Measurements from ENCODE around the gene PLEKHA5.
"Not testable (repeated sequence)": the region's sequence is repeated elsewhere in the genome, so short reads cannot be mapped to it uniquely, and the experiment has no call there.

The PLEKHA5 gene

DNA sequence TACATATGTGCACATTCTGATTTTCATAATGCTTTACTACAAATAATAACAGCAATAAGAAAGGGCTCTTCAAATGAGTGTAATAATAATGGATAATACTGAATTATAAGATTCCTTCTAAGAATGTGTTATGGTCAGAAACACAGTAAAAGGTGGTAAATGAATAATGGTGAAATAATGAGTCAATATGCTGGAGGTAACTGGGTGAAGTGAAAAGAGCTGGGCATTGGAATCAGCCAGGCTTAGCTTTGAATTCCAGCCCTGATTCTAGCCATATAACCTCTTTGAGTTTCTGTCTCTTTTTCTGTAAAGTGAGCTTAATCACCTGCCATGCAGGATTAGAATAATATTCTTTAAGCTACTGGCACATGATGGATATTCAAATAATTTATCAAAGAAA, 39.1 kb downstream of the PLEKHA5 start:
- no peak for DNase-seq

DNA sequence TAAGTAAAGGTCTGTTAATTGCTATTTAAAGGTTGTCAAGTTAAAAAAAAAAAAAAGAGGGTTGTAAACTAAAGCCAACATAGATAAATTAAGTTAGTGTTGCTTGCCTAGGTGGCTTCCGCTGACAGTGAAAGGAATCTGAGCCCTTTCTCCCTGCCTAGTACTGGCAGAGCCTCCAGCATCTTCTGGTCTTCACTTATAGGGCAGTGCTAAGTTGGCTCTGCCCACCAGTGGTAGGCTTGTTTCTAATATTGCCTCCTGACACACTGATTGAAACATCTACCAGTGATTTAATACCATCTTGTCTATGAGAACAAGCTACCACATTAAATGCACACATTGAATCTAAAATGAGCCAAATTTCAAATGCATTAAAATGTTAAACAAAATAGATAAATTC, 39.7 kb downstream of the PLEKHA5 start:
- DNase-seq: no peak

DNA sequence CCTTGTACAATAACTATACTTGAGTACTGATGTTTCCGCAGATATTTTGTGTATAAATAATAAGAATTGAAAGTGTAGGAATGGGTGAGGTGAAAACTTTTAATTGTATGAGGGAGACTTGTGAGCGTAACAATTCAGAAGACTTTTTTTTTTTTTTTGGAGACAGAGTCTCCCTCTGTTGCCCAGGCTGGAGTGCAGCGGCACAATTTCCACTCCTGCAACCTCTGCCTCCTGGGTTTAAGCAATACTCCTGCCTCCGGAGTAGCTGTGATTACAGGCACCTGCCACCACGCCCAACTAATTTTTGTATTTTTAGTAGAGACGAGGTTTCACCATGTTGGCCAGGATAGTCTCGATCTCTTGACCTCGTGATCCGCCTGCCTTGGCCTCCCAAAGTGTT, 40.8 kb downstream of the PLEKHA5 start:
- DNase-seq: not testable (repeated sequence)

DNA sequence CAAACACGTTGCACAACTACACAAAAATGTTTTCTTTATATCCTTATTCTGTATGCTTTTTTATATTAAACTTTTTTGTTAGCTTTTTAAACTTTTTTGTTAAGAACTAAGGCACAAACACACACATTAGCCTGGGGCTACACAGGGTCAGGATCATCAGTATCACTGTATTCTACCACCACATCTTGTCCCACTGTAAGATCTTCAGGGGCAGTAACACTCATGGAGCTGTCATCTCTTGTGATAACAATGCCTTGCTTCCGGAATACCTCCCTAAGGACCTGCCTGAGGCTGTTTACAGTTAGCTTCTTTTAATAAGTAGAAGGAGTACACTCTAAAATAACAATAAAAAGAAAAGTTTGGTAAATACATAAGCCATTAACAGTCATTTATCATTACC, 42.2 kb downstream of the PLEKHA5 start:
- no peak for DNase-seq

DNA sequence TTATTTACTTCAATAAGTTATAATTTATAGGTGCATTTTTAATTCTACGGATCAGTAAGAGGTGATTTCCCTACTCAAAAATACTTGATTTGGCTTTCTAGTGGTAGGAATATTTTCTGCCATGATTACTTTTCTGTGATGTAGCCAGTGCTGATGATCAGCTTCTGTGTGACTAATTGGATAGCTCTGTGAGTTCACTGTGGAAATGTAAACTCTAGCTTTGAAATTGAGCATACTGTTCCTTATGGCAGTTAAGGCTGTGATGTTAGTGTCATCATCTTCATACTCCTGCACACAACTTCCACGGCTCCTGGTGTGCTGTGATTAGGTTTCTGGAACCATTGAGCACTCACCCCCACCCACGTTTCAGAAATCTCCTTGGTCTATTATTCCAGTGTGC, 48.2 kb downstream of the PLEKHA5 start:
- DNase-seq: no peak

DNA sequence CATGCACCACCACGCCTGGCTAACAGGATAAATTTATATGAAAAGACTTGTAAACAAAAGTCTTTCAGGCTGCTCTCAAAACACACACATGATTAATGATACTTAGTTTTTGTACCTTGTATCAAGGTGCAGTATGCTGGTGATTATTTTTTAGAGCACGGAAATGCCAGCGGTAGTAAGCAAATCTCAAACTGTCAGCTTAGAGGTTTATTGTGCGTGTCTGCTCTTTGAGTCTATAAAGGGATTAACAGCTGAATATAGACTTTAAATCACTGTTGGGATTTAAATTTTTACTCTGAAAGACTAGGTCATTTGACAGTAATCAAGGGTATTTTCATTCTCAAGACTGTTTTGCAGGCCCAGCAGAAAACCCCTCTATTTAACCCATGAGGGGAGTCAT, 50.5 kb downstream of the PLEKHA5 start:
- no peak for DNase-seq

DNA sequence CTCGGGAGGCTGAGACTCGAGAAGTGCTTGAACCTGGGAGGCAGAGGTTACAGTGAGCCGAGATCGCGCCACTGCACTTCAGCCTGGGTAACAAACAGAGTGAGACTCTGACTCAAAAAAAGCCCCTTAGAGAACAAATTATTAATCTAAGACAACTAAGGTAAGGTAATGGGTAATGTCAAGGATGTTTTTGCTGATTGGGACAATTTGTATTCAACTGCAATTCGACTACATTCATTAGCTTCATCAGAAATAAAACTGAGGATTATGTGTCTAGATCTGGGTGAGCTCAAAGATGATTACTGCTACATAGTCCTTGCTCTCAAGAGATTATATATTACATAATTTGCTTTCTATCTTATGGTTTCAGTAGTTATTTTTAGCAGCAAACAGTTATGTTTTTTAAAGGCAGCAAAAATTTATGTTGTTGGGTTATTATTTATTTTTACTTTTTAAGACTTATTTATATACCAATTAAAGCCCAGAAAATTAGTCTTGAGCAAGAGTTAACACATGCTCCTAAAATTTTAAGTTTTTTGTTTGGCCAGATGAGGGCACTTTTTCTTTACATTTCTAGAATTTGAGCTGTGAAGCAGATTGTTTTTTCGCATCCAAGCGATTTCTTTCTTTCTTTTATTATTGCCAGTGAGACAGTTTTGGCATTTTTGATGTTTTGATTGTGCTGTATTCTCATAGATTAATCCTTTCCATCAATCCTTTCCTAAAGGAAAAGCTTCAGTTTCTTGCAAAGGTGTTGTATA, 52.3 kb downstream of the PLEKHA5 start:
- DNase-seq: no peak

DNA sequence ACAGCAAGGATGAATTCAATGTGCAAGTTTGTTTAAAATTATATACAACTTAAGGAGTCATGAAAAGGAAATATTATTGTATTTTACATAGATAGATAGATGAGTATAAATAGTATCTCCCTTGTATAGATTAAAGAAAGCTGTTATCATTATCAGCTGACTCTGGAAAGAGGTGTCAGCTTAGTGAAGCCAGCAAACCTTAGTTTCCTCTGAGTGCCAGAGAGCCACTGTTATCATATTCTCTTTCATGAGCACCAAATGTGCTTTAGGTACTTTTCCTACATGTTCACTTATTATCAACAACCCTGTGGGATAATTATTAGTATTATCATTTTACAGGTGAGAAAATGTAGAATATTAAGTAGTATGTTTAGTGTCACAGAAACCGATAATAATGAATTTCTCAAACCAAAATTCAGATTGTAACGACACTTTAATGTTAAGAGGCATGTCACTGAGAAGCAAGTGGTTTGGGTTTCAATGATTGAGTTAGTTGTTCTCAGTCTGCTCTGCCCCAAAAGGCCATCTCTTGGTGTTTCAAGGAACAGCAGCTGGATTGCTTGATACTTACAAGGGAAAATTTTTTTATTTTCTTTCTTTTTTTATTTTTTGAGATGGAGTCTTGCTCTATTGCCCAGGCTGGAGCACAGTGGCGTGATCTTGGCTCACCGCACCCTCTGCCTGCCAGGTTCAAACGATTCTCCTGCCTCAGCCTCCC, 53.7 kb downstream of the PLEKHA5 start:
- DNase-seq: no peak

DNA sequence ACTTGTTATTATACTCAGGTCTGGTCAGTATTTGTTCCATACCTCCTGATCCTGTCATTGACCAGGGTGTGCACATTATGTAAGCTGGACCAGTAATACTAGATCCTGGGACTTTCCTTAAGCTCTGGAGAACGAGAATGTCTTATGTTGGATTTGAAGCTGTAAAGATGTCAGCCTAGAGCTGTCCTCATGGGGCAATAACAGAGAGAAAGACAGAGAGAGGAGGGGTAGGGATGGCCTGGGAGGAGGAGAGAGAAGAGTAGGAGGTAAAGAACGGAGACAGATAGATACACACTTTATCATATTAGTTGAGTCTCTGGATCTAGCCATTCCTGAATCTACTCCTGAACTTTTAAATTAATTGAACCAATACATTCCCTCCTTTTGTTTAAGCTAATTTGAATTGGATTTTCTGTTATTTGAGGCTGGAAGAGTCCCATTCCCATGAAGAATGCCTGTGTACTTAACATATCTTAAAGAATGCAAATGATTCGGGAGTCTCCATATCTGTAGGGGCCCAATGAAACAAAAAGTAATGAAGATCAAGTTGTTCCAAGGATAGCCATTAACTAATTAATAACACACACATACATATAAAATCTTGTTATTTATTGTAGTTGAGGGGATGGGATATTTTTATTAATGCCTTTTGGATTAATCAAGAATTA, 55.9 kb downstream of the PLEKHA5 start:
- DNase-seq: no peak

DNA sequence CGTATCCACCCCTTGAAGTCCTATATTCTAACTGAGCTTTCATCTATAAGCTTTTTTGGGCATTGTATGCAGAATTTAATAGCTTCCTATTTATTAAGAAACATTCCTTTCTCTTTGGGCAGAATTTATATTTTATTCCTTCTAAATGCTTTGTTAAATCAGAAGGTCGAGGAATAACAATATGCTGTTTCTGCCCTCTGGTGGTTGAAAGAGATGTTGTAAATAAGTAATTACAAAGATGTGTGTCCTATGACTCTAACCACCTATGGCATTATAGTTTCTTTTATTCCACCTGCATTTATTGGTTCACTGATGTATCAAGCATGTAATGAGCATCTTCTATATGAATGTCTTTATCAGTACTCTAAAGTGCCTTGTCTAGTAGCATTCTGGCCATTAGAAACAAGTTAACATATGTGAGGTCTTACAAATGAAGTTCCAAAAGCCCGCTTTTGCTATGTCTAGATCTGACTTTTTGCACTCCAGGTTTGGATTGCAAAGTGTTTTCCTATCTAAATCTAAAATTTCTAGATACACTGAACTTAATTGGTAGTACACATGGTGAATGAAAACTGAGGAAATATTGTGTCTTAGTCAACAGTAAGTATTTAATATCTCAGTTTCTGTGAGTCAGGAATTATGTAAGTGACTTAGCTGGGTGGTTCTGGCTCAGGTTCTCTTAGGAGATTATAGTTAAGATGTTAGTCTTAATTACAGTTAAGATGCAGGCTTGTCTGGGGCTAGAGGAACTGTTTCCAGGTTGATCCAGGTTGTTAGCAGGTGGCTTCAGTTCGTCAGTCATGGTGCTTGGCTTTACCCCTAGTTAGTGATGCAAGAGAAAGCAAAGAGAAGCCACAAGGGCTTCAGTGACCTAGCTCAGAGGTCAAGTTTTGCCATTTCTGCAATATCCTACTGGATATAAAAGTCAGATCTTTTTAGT, 57.5 kb downstream of the PLEKHA5 start:
- no peak for DNase-seq

DNA sequence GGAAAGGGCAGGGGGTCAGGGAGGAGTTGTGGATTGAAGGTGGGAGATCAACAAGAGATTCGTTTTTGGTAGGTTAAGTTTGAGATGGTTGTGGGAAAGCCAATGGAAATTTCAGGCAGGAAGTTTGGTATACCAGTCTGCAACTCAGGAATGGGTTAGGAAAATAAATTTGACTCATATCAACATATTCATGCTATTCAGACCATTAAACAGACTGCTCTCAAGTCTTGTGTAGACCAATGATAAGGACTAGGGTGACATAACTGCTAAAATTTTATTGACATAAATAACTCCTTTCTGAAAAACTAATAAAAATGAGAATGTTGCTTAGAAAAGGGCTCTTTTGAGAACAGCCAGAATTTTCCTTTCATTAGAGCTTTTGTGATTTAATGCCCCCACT, 60.0 kb downstream of the PLEKHA5 start:
- DNase-seq: no peak

DNA sequence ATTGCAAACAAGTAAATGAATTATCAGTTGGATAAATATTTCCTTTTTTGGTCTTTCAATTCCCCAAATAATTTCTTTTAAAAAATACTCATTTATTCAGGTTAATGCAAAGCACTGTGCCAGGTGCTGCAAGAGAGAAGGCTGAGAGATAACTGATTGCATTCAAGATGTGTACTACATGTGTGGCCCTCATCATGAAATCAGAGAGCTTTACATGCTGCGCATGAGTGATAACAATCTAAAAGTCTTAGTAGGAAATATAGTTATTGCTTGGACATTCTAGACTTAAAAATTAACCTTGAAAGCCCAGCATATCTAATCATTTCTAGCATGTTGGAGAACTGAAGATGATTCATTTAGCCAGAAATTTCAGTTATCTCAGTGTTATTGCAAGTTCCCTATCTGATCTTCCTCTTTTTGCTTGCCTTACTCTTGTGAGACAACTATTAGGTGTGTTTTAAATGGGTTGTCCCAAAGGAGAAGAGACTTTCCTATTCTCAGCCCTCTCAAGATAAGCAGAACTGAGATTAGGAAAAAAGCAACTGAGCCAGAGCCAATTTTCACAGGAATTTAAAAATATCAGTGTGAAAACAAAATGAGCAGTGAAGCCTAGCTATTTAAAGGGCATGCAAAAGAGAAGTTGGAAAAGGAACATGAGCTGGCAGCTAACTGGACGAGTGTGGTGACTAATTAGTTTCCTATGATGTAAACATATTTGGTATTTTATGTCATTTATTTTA, 60.9 kb downstream of the PLEKHA5 start:
- no peak for DNase-seq

DNA sequence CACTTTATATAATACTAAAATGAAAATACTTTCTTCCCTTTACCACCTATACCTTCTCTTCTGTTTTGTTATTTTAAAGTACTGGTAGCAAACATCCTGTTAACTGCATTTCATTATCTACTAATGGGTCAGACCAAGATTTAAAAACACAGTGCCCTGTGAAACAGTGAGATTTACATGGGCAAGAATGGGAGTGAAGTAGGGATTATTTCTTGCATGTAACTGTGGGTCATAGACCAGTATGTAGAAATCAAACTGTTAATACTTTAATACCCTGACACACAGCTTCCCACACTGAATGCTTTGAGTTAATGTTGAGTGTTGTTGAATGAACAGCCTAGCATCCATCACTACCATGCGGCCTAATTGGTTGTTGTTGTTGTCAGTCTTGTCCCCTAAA, 61.6 kb downstream of the PLEKHA5 start:
- DNase-seq: no peak

DNA sequence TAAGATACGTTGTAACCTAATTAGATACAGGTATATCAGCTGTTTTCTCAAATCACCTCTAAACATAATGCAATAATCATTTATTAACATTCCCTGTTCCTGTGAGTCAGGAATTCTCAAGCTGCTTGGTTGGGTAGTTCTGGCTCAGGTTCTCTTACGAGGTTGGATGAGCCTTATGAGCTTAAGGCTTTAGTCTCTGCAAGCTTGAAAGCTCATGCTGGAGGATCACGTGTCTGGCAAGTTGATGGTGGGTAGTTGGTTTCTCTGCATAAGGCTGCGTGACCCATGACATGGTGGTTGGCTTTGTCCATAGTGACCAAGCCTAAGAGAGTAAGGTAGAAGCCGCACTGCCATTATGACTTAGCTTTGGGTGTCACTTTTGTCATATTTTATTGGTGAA, 62.0 kb downstream of the PLEKHA5 start:
- no peak for DNase-seq

DNA sequence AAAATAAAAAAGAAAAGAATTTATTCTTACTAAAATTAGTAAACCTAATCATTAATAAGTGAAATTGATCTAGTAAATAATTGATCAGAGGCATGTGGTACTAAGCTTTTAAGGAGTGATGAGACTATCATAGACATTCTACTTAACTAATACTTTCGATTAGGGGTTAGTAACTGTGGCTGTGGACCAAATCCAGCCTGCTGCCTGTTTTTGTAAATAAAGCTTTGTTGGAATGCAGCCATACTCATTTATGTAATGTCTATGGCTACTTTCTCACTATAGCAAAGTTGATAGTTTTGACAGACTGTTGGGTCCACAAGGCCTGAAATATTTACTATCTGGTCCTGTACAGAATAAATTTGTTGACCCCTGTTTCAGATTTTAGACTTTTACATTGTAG, 63.2 kb downstream of the PLEKHA5 start:
- DNase-seq: no peak

DNA sequence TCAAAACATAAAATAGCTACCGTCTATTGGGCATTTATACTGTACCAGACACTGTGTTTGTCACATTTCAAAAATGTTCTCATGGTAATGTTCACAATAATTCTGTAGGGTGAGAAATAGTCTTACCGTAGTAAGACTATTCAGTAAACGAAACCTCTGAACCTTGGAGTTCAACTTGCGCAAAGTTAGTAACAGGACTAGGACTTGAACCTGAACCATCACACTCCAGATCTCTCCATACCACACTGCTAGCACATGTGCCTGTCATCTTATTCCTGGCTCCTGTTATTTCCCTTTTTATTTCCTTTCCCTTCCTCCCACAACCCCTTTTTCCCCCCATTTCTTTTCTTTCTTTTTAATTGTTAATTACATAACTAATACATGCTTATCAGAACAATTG, 65.4 kb downstream of the PLEKHA5 start:
- no peak for DNase-seq

DNA sequence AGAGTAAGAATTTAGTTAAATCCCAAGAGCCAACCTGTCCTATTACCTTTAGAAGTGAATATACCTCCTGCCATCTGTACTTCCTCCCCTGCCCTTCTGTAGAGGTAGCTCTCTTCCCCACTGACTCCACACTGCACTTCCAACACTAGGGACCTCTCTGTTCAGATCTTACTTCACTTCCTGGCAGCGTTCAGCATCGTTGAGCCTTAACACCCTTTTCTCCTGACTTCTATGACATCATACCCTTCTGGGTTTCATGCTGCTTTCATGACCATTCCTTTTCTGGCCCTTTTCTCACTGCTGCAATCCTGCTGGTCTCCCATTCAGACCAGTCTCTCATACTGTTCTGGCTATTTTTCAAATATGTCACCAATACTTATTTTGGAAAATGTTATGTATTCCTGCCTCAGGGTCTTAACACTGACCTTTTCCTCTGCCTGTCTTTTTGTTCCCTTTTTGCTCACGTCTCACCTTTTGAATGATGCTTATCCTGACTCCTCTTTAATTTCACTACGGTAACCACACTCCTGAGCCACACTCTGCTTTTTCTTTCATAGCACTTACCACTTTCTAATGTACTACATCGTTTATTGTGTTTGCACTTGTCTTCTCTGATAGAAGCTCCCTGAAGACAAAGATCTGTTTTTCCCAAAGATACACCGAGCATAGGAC, 67.6 kb downstream of the PLEKHA5 start:
- DNase-seq: no peak

DNA sequence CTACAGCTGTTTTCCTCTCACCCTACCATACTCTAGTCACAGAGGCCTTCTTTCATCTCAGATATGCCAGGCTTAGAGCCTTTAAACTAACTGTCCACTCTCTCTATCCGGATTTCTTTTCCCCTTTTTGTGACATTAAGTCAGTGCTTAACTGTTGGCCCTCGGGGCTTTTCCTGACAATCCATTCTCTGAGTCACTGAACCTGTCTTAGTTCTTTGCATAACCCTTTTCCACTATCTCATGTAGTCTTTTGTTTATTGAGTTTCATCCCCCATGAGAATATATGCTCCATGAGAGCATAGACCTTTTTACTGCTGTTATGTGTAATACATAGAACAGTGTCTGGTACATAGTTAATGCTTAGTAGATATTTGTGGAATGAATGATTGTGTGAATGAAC, 68.7 kb downstream of the PLEKHA5 start:
- DNase-seq: no peak

DNA sequence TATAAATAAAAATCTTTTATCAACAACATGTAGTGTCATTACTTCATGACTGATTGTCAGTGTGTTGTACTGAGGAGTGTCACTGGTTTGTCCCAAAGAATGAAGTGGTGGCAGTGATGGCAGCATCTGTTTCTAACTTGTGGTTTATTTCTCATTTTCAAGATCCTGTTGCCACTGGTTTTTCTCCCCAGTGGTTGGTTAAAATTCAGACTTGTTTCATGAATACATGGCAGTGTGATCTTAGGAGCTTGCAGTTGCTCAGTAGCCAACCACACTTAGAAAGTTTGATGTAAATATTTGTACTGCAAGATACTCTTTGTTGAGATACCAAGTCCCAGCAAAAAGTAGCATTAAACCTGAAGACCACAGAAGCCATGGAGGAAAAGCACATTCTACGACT, 69.8 kb downstream of the PLEKHA5 start:
- no peak for DNase-seq

DNA sequence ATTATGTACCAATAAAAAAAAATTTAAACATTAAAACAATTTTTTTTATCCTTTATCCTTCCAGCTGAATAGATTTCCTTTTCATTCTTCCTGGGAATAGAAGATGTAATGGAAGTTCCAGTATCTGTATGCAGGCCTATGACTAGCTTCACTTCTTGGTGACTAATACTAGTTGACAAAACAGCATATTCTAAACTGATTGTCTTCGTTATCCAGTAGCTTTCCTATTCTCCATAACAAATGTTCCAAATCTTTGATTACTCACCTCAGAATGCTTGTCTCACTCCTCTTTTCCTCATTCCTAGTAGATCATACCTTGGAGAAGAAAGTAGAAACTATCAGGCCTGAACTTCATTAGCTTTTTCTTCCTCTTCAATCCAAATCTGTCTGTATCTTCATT, 70.7 kb downstream of the PLEKHA5 start:
- DNase-seq: no peak

DNA sequence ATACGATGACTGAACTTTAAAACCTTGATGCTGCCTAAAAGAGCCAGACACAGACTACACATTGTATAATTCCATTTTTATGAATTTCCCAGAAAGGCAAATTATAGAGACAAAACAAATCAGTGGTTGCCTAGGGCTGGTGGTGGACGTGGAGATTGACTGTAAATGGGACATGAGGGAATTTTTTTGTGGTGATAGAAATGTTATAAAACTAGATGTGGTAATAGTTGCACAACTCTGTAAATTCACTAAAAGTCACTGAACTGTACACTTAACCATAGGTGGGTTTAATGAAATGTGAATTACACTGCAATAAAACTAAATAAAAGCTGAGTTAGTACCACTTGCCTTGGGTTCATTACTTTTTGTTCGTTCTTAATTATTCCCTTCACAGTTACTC, 72.1 kb downstream of the PLEKHA5 start:
- no peak for DNase-seq

DNA sequence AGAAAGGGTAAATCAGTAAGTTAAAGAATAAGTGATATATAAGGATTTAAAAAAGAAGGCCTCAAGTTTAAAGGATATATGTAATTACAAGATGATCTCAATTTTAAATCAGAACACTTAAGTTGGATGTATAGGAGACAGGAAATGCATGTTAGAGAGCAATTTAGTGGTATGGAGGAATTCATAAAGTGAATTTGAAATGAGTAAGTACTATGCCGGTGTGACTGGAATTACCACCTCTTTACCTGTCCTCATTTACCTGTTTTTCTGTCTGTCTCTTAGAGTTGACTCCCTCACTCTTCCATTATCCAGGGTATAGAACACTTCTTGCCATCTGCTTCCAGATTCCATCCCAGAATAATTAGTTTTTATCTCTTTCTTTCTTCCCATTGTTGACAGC, 73.5 kb downstream of the PLEKHA5 start:
- DNase-seq: no peak

Data from cerebellar nuclear complex (tissue), 1 donor.